H1 (cell line): ENCODE measurements around the gene SND1. TPM values are rescaled to one million over a fixed set of nuclear protein-coding genes. Genes with fewer than 3 reads are reported as not detected.

Source experiments
- CTCF ChIA-PET: fragments of 300-600 bp; sonication (Branson Sonifier 250); formaldehyde crosslinking; loops from one replicate; lab custom pipeline; 2021; ENCODE audit not compliant: partially characterized antibody; lab: Charles Lee
- POLR2A ChIA-PET: fragments of 300-600 bp; sonication (Branson Sonifier 250); formaldehyde crosslinking; loops from one replicate; lab custom pipeline; 2021; ENCODE audit warnings: inconsistent platforms; ENCODE audit not compliant: partially characterized antibody; lab: Charles Lee
- DNase-seq, 2 experiments: peaks; one replicate each; pipeline versions ENCODE4 v3.0.0 to v3.0.0-alpha.2; 2010 to 2022; ENCODE audit warnings: low spot score in 2 of 2, low read depth in 1 of 2, mixed read lengths in 1 of 2
- FAIRE-seq: peaks from 2 replicates; lab custom pipeline; 2011; peaks lifted over from hg19 to GRCh38; lab: Jason Lieb, UNC
- H2AFZ ChIP-seq: 2 replicates; pipeline ENCODE4 v1.8.1; 2012; ENCODE audit warnings: low read length, inconsistent platforms
- H2AK5ac ChIP-seq: 2 replicates; pipeline ENCODE4 v1.6.1; 2013; ENCODE audit warnings: low read depth, low read length
- H2BK120ac ChIP-seq: replicated peaks from 2 replicates; pipeline ENCODE3; 2013; ENCODE audit warnings: low read depth, low read length, inconsistent platforms
- H2BK12ac ChIP-seq: 2 replicates; pipeline ENCODE4 v1.6.1; 2013; ENCODE audit warnings: low read depth, low read length
- H2BK15ac ChIP-seq: 2 replicates; pipeline ENCODE4 v1.6.1; 2013; ENCODE audit warnings: low read length
- H2BK20ac ChIP-seq: 2 replicates; pipeline ENCODE4 v1.6.1; 2013; ENCODE audit warnings: low read length
- H2BK5ac ChIP-seq: 2 replicates; pipeline ENCODE4 v1.6.1; 2013; ENCODE audit warnings: low read depth, low read length
- H3K14ac ChIP-seq: 2 replicates; pipeline ENCODE4 v1.6.1; 2013; ENCODE audit warnings: inconsistent platforms; ENCODE audit not compliant: insufficient read length
- H3K18ac ChIP-seq: 2 replicates; pipeline ENCODE4 v1.6.1; 2013; ENCODE audit warnings: low read length; ENCODE audit errors: extremely low read depth
- H3K23ac ChIP-seq: 2 replicates; pipeline ENCODE4 v1.6.1; 2013; ENCODE audit warnings: inconsistent platforms; ENCODE audit not compliant: insufficient read length
- H3K23me2 ChIP-seq: 2 replicates; pipeline ENCODE4 v1.6.1; 2013; ENCODE audit warnings: low read depth, low read length
- H3K27ac ChIP-seq: 2 replicates; pipeline ENCODE4 v1.6.1; 2011; ENCODE audit warnings: low read depth, low read length, inconsistent platforms
- H3K27me3 ChIP-seq, 4 experiments: replicated peaks in 1 of 4; 1 replicate in 1 of 4; 2 replicates in 3 of 4; pipeline versions ENCODE4 v1.6.1 to v1.8.1; 2011 to 2013; ENCODE audit warnings: low read length in 3 of 4, mild to moderate bottlenecking in 3 of 4, inconsistent platforms in 2 of 4, mixed read lengths in 2 of 4, moderate library complexity in 1 of 4; ENCODE audit not compliant: control insufficient read depth in 3 of 4, insufficient read depth in 3 of 4; ENCODE audit errors: extremely low read depth in 1 of 4
- H3K36me3 ChIP-seq, 4 experiments: 2 replicates each; pipeline versions ENCODE4 v1.6.1 to v1.8.1; 2011 to 2013; ENCODE audit warnings: mild to moderate bottlenecking in 4 of 4, low read length in 3 of 4, moderate library complexity in 2 of 4, control low read depth in 1 of 4, inconsistent platforms in 1 of 4; ENCODE audit not compliant: insufficient read depth in 4 of 4, control insufficient read depth in 2 of 4
- H3K4ac ChIP-seq: replicated peaks from 2 replicates; pipeline ENCODE3; 2013; ENCODE audit warnings: low read length, low read depth, mixed read lengths, inconsistent platforms; ENCODE audit not compliant: insufficient read length
- H3K4me1 ChIP-seq, 4 experiments: replicated peaks in 1 of 4; 1 replicate in 1 of 4; 2 replicates in 3 of 4; pipeline versions ENCODE4 v1.6.1 to v1.8.1; 2011 to 2013; ENCODE audit warnings: low read length in 3 of 4, inconsistent platforms in 2 of 4, mixed read lengths in 1 of 4; ENCODE audit not compliant: insufficient read depth in 4 of 4, control insufficient read depth in 3 of 4
- H3K4me2 ChIP-seq, 2 experiments: 2 replicates each; pipeline versions ENCODE4 v1.6.1 to v1.8.1; 2011 to 2013; ENCODE audit warnings: low read depth in 2 of 2, low read length in 2 of 2, control low read depth in 1 of 2, inconsistent platforms in 1 of 2, mild to moderate bottlenecking in 1 of 2; ENCODE audit not compliant: insufficient read depth in 1 of 2
- H3K4me3 ChIP-seq, 4 experiments: fragments of 200-600, 300-600 bp in 1 of 4; sonication (generic), shearing (Covaris generic), sonication (Bioruptor Twin) in 1 of 4; 2 replicates each; pipeline versions ENCODE4 v1.5.1 to v1.8.1; 2011 to 2016; ENCODE audit warnings: low read length in 4 of 4, low read depth in 3 of 4, control low read depth in 2 of 4, inconsistent platforms in 2 of 4, mild to moderate bottlenecking in 2 of 4, mixed read lengths in 1 of 4, moderate library complexity in 1 of 4; ENCODE audit not compliant: insufficient read depth in 2 of 4; ENCODE audit errors: extremely low read depth in 1 of 4
- H3K56ac ChIP-seq: replicated peaks from 2 replicates; pipeline ENCODE3; 2013; ENCODE audit warnings: low read depth, mild to moderate bottlenecking, mixed read lengths, low read length, inconsistent platforms; ENCODE audit not compliant: insufficient read length
- H3K79me1 ChIP-seq: 2 replicates; pipeline ENCODE4 v1.6.1; 2013; ENCODE audit warnings: low read depth, low read length, control low read depth
- H3K79me2 ChIP-seq, 2 experiments: 2 replicates each; pipeline versions ENCODE4 v1.6.1 to v1.8.1; 2012 to 2013; ENCODE audit warnings: low read length in 2 of 2, mild to moderate bottlenecking in 2 of 2, inconsistent platforms in 1 of 2; ENCODE audit not compliant: insufficient read depth in 2 of 2, control insufficient read depth in 1 of 2
- H3K9ac ChIP-seq, 4 experiments: replicated peaks in 1 of 4; 1 replicate in 1 of 4; 2 replicates in 3 of 4; pipeline versions ENCODE4 v1.6.1 to v1.8.1; 2011 to 2013; ENCODE audit warnings: low read depth in 3 of 4, low read length in 3 of 4, control low read depth in 2 of 4, mild to moderate bottlenecking in 2 of 4, moderate library complexity in 2 of 4, inconsistent platforms in 1 of 4; ENCODE audit errors: extremely low read depth in 1 of 4
- H3K9me3 ChIP-seq, 2 experiments: 2 replicates each; pipeline versions ENCODE4 v1.6.1 to v1.8.1; 2012 to 2013; ENCODE audit warnings: mild to moderate bottlenecking in 2 of 2, moderate library complexity in 2 of 2, control low read depth in 1 of 2, inconsistent platforms in 1 of 2, low read depth in 1 of 2, low read length in 1 of 2, mixed read lengths in 1 of 2; ENCODE audit not compliant: insufficient read depth in 2 of 2
- H4K20me1 ChIP-seq, 2 experiments: replicated peaks in 1 of 2; 2 replicates each; pipeline versions ENCODE3 to v1.8.1; 2011 to 2013; ENCODE audit warnings: inconsistent platforms in 2 of 2, low read length in 2 of 2, mild to moderate bottlenecking in 1 of 2; ENCODE audit not compliant: insufficient read depth in 2 of 2, control insufficient read depth in 1 of 2
- H4K5ac ChIP-seq: 2 replicates; pipeline ENCODE4 v1.6.1; 2013; ENCODE audit warnings: low read length, low read depth, mixed read lengths, inconsistent platforms; ENCODE audit not compliant: insufficient read length
- H4K8ac ChIP-seq: 2 replicates; pipeline ENCODE4 v1.8.0; 2013; ENCODE audit warnings: mild to moderate bottlenecking, moderate library complexity, low read length, inconsistent platforms; ENCODE audit not compliant: insufficient read depth; ENCODE audit errors: extremely low read depth
- H4K91ac ChIP-seq: replicated peaks from 2 replicates; pipeline ENCODE3; 2013; ENCODE audit warnings: low read length, mixed read lengths, inconsistent platforms; ENCODE audit not compliant: insufficient read length
- GABPA ChIP-seq: IDR thresholded peaks from 2 replicates; pipeline ENCODE4 v1.6.1; 2011; ENCODE audit warnings: mild to moderate bottlenecking, low read length, moderate library complexity, borderline replicate concordance; ENCODE audit not compliant: insufficient read depth
- GTF2F1 ChIP-seq: IDR thresholded peaks from 2 replicates; pipeline ENCODE4 v1.6.1; 2012; ENCODE audit warnings: low read depth, low read length, improper control_type of control experiment, borderline replicate concordance
- NRF1 ChIP-seq: IDR thresholded peaks from 2 replicates; pipeline ENCODE4 v1.6.1; 2011; ENCODE audit warnings: mild to moderate bottlenecking, low read depth, low read length, improper control_type of control experiment
- POLR2A ChIP-seq, 2 experiments: IDR thresholded peaks; 1 replicate in 1 of 2; 2 replicates in 1 of 2; pipeline ENCODE4 v1.6.1; 2011; ENCODE audit warnings: low read depth in 2 of 2, low read length in 2 of 2, mild to moderate bottlenecking in 2 of 2; ENCODE audit errors: control extremely low read depth in 1 of 2
- SAP30 ChIP-seq: fragments of 300-600 bp; sonication (generic); IDR thresholded peaks from 2 replicates; pipeline ENCODE4 v1.7.1; 2012; ENCODE audit warnings: low read length, moderate library complexity, mild to moderate bottlenecking, inconsistent platforms; ENCODE audit not compliant: insufficient read depth, insufficient replicate concordance
- SUZ12 ChIP-seq: fragments of 200-600 bp; sonication (generic); IDR thresholded peaks from 2 replicates; pipeline ENCODE4 v1.6.1; 2012; ENCODE audit warnings: mild to moderate bottlenecking, inconsistent platforms, low read length, moderate library complexity, mixed read lengths
- WGBS, 2 experiments: shearing (Covaris generic) in 1 of 2; methylation state at CpG; one replicate each; pipeline versions ENCODE4 v1.1.6 to v1.1.7; 2013 to 2015; ENCODE audit warnings: low lambda C conversion rate in 2 of 2, mixed read lengths in 2 of 2, inconsistent platforms in 1 of 2, low coverage in 1 of 2, missing lambda C conversion rate in 1 of 2; ENCODE audit not compliant: insufficient replicate concordance in 2 of 2, insufficient coverage in 1 of 2, insufficient read length in 1 of 2; ENCODE audit errors: extremely low coverage in 1 of 2, missing lambda C conversion rate in 1 of 2; 5-methylcytosine and 5-hydroxymethylcytosine counted together
- polyA plus RNA-seq, 7 experiments: library from polyadenylated mRNA; depleted of rRNA in 3 of 7; stranded (reverse) in 5 of 7; unstranded in 2 of 7; fragments of >200 nt in 5 of 7; fragments of 200-250 nt in 2 of 7; gene quantifications; 1 replicate in 5 of 7; 2 replicates in 1 of 7; 4 replicates in 1 of 7; pipeline versions ENCODE4 v1.2.1 to v1.2.3, GENCODE V29; 2011 to 2013; ENCODE audit warnings: missing spikeins in 2 of 7, mixed read lengths in 2 of 7
- total RNA-seq: library from RNA; stranded (reverse); fragmentation: NEBNext Ultra II Directional; extraction: Animal tissue kit (Norgen Biotek cat#: 25700); gene quantifications from 2 replicates; pipeline ENCODE4 v1.2.1, GENCODE V29; 2021

SND1 gene
- total and polyA plus RNA-seq, 2 of the 8 experiments (the other 6 are each of a cell fraction or from before 2014, with no cell fraction given): 122 to 290 TPM

GRCh38 chr7:128078309-128078708 lies 426.3 kb downstream of the SND1 start:
- H3K23me2 ChIP-seq: no peaks in the 10 kb centered on the region
- no peak overlapping the region for H3K9ac ChIP-seq
- no peak overlapping the region for H3K23ac ChIP-seq
- H3K79me1 ChIP-seq: peaks cover 2% of the 10 kb centered on the region; the same call in 1 of the 2 replicates
- H2BK15ac ChIP-seq: no peak overlapping the region
- H3K18ac ChIP-seq: no peak overlapping the region
- peaks cover 2 to 10% (median 6%) of the 10 kb centered on the region in 4 experiments; a peak in 3 of 8 replicates for H3K36me3 ChIP-seq
- ChIA-PET CTCF (interaction anchor here (0.9 to 16.6 kb wide), 16 partner anchors 12 to 370 kb away, joined by 3 to 135 read pairs (median 4); no protein-coding TSS in a partner anchor), POLR2A (interaction anchor here (0.9 to 2.3 kb wide), 3 partner anchors 11 to 24 kb away, joined by 3 to 7 read pairs (median 5); no protein-coding TSS in a partner anchor)
- H3K56ac ChIP-seq: no peak overlapping the region
- H2BK5ac ChIP-seq: no peak overlapping the region
- H4K91ac ChIP-seq: no peak overlapping the region
- peaks cover 0 to 8% (median 0%) of the 10 kb centered on the region in 4 experiments; a peak in 1 of 7 replicates for H3K4me1 ChIP-seq
- no peak overlapping the region for H2BK20ac ChIP-seq
- H2BK120ac ChIP-seq: no peak overlapping the region
- H2AFZ ChIP-seq: no peak overlapping the region
- no peak overlapping the region for H3K4me3 ChIP-seq
- H4K8ac ChIP-seq: no peak overlapping the region; the same call in 1 of the 2 replicates
- no peak overlapping the region for H2BK12ac ChIP-seq
- H4K5ac ChIP-seq: no peak overlapping the region
- DNase-seq (no peak), FAIRE-seq (no peak)
- H3K79me2 ChIP-seq: no peaks in the 10 kb centered on the region
- TF ChIP-seq POLR2A (IDR thresholded peaks at IDR 0.05; ENCODE audit: control extremely low read depth in 1 of 2, low read depth in 2 of 2, low read length in 2 of 2): no peak
- no peak for TF ChIP-seq GTF2F1
- no peak for TF ChIP-seq GABPA
- TF ChIP-seq SUZ12: no peak
- TF ChIP-seq SAP30: no peak
- no peak for TF ChIP-seq NRF1
- no peak overlapping the region for H3K4me2 ChIP-seq
- peaks cover 6 to 12% of the 10 kb centered on the region in 2 experiments for H4K20me1 ChIP-seq
- no peaks in the 10 kb centered on the region for H3K9me3 ChIP-seq
- no peak overlapping the region for H2AK5ac ChIP-seq
- H3K27me3 ChIP-seq: no peaks in the 10 kb centered on the region
- H3K14ac ChIP-seq: no peak overlapping the region
- 95% methylated on average over 3 of the region's 3 CpGs; no CpG with 5 or more reads in 1 of the 2 experiments for WGBS, 2 experiments
- no peak overlapping the region for H3K27ac ChIP-seq
- no peak overlapping the region for H3K4ac ChIP-seq
